Breast epithelium (tissue), 3 donors: ENCODE data around the gene KCTD16.

ENCODE experiments used
- CTCF ChIP-seq, 3 donors: fragments of 450-650 bp; IDR thresholded peaks; one replicate each; pipeline ENCODE4 v1.5.1; 2016 to 2017; ENCODE audit warnings: antibody characterized with exemption in 3 of 3, mild to moderate bottlenecking in 3 of 3, moderate library complexity in 3 of 3
- POLR2A ChIP-seq: fragments of 450-650 bp; IDR thresholded peaks from one replicate; pipeline ENCODE4 v1.6.1; 2016; ENCODE audit warnings: antibody characterized with exemption, mild to moderate bottlenecking, moderate library complexity
- POLR2AphosphoS5 ChIP-seq, 3 donors: sonication (generic); formaldehyde crosslinking; IDR thresholded peaks; one replicate each; pipeline ENCODE4 v1.6.1; 2017; ENCODE audit warnings: antibody characterized with exemption in 3 of 3

- no peak for TF ChIP-seq CTCF (IDR thresholded peaks at IDR 0.05)
- no peak for TF ChIP-seq POLR2AphosphoS5 (IDR thresholded peaks at IDR 0.05)
- no peak for TF ChIP-seq POLR2A
Measured at GRCh38 chr5:144202072-144202471, 31.4 kb downstream of the KCTD16 start.
